ENCODE data around the gene TTLL5. TPM values are rescaled to one million over a fixed set of nuclear protein-coding genes. Genes with fewer than 3 reads are reported as not detected.
"Not testable (repeated sequence)": the region's sequence is repeated elsewhere in the genome, so short reads cannot be mapped to it uniquely, and the experiment has no call there.

The TTLL5 gene
- total and polyA plus RNA-seq, 10 of the 15 experiments (the other 5 are each of a cell fraction or from before 2014, with no cell fraction given) = 3.2 to 25.9 (median 13.8) TPM

DNA sequence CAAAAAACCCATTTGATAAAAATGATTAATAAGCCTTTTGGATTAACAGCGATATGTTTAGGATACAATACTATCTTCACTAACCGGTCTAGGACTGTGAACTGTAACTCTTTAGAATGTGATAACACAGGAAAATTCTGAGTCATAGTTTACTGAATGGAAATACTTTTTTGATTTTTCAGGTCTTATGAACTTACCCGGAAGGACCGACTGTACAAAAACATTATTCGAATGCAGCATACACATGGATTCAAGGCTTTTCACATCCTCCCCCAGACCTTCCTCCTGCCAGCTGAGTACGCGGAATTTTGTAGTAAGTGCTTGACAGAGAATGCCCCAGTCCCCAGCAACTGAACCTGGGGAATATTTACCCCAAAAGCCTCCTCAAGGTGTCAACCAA is 29.0 kb downstream of the TTLL5 start (continued):
- TF ChIP-seq EP300 (IDR thresholded peaks at IDR 0.05; ENCODE audit: borderline replicate concordance in 1 of 2, control insufficient read depth in 1 of 2, low read depth in 2 of 2, low read length in 2 of 2) (no peak), IRF4 (IDR thresholded peaks at IDR 0.05; ENCODE audit: low read depth, low read length) (no peak), TCF3 (IDR thresholded peaks at IDR 0.05; ENCODE audit: borderline replicate concordance, insufficient read depth, low read depth, low read length) (no peak), GATAD2B (conservative IDR thresholded peaks at IDR 0.05; ENCODE audit: low read depth) (no peak), ASH2L (IDR thresholded peaks at IDR 0.05; ENCODE audit: borderline replicate concordance, low read depth) (no peak), NBN (IDR thresholded peaks at IDR 0.05) (no peak)
- TF ChIP-seq, protein P1, sequence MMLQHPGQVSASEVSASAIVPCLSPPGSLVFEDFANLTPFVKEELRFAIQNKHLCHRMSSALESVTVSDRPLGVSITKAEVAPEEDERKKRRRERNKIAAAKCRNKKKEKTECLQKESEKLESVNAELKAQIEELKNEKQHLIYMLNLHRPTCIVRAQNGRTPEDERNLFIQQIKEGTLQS (IDR thresholded peaks at IDR 0.05; ENCODE audit: borderline replicate concordance, extremely low read depth, low read depth, low read length) = no peak
- TF ChIP-seq, protein P2, sequence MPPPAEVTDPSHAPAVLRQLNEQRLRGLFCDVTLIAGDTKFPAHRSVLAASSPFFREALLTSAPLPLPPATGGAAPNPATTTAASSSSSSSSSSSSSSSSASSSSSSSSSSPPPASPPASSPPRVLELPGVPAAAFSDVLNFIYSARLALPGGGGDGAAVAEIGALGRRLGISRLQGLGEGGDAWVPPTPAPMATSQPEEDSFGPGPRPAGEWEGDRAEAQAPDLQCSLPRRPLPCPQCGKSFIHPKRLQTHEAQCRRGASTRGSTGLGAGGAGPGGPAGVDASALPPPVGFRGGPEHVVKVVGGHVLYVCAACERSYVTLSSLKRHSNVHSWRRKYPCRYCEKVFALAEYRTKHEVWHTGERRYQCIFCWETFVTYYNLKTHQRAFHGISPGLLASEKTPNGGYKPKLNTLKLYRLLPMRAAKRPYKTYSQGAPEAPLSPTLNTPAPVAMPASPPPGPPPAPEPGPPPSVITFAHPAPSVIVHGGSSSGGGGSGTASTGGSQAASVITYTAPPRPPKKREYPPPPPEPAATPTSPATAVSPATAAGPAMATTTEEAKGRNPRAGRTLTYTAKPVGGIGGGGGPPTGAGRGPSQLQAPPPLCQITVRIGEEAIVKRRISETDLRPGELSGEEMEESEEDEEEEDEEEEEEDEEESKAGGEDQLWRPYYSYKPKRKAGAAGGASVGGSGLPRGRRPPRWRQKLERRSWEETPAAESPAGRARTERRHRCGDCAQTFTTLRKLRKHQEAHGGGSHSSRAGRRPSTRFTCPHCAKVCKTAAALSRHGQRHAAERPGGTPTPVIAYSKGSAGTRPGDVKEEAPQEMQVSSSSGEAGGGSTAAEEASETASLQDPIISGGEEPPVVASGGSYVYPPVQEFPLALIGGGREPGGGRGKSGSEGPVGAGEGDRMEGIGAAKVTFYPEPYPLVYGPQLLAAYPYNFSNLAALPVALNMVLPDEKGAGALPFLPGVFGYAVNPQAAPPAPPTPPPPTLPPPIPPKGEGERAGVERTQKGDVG (CRISPR knock-in tag; IDR thresholded peaks at IDR 0.05) = no peak

DNA sequence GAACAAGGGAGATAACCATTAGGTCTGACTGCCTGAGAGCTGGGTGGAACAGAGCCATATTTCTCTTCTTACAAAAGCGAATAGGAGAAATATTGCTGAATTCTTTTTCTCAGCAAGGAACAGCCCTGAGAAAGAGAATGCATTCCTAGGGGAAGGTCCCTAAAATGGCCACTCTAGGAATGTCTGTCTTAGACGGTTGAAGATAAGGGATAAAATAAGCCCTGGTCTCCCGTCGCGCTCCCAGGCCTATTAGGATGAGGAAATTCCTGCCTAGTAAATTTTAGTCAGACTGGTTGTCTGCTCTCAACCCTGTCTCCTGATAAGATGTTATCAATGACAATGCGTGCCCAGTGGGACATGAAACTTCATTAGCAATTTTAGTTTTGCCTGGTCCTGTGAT is 34.0 kb downstream of the TTLL5 start:
- SMC1A ChIA-PET (ENCODE audit: uncharacterized antibody, unreplicated experiment); BruUV-seq (replicated peaks); ATAC-seq; POLR2A ChIA-PET; H3K9me3 ChIP-seq (replicated peaks; ENCODE audit: control insufficient read depth, insufficient read depth, low read length); H3K9ac ChIP-seq (ENCODE audit: control insufficient read depth, insufficient read depth, low read length); H3K4me2 ChIP-seq (ENCODE audit: control insufficient read depth, insufficient read depth); FAIRE-seq; DNase-seq (ENCODE audit: low read depth, low spot score); H4K20me1 ChIP-seq (ENCODE audit: control insufficient read depth, insufficient read depth); RAD21 ChIA-PET (ENCODE audit: unreplicated experiment); H3K27me3 ChIP-seq (replicated peaks in 1 of 2; ENCODE audit: control insufficient read depth in 2 of 2, insufficient read depth in 2 of 2, low read length in 1 of 2); H3K4me1 ChIP-seq (ENCODE audit: control insufficient read depth, insufficient read depth, low read length); H3K4me3 ChIP-seq; H3K79me2 ChIP-seq (ENCODE audit: control insufficient read depth, insufficient read depth, low read length); intact Hi-C loops (cut with micrococcal nuclease; ENCODE audit: unreplicated experiment); H2AFZ ChIP-seq (ENCODE audit: control insufficient read depth, low read depth, low read length); in situ Hi-C loops (cut with MboI); H3K36me3 ChIP-seq (ENCODE audit: control insufficient read depth in 2 of 2, insufficient read depth in 2 of 2, low read length in 1 of 2); CTCF ChIA-PET; H3K27ac ChIP-seq (ENCODE audit: control insufficient read depth, insufficient read depth): not testable (repeated sequence)
- WGBS (ENCODE audit: insufficient coverage, insufficient replicate concordance, low lambda C conversion rate, missing lambda C conversion rate) = 94% methylated on average over 6 of the region's 6 CpGs
- TF ChIP-seq, protein P3, sequence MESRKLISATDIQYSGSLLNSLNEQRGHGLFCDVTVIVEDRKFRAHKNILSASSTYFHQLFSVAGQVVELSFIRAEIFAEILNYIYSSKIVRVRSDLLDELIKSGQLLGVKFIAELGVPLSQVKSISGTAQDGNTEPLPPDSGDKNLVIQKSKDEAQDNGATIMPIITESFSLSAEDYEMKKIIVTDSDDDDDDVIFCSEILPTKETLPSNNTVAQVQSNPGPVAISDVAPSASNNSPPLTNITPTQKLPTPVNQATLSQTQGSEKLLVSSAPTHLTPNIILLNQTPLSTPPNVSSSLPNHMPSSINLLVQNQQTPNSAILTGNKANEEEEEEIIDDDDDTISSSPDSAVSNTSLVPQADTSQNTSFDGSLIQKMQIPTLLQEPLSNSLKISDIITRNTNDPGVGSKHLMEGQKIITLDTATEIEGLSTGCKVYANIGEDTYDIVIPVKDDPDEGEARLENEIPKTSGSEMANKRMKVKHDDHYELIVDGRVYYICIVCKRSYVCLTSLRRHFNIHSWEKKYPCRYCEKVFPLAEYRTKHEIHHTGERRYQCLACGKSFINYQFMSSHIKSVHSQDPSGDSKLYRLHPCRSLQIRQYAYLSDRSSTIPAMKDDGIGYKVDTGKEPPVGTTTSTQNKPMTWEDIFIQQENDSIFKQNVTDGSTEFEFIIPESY (IDR thresholded peaks at IDR 0.05) = peak; percentile 76; the same call in 1 of the 2 replicates
